Fibroblast of skin of left quadriceps (primary cell): ENCODE results near the gene LDB2.

Source experiments
- DNase-seq, 2 experiments: peaks; one replicate each; pipeline ENCODE4 v3.0.0-alpha.2; 2013; ENCODE audit warnings: low read depth in 2 of 2

The LDB2 gene

DNA sequence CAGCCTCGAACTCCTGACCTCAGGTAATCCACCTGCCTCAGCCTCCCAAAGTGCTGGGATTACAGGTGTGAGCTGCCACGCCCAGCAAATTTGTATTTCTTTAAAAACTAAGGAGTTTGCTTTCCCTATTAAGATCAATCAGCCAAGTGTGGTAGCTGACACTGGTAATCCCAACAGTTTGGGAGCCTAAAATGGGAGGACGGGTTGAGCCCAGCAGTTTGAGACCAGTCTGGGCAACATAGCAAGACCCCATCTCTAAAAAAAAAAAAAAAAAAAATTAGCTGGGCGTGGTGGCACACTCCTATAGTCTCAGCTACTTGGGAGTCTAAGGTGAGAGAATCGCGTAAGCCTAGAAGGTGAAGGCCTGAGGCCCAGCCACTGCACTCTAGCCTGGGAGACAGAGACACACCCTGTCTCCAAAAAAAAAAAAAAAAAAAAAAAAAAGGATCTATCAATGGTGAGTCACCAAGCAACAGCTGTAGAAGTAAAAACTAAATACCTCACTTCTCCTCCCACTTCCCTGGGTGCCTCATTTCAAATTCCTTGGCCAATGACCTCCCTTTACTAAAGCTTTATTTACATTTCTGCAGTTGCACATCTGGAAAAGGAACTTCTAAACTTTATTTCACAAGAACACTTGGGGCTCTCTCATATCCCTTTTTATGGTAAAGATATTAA, 54.5 kb downstream of the LDB2 start:
- peak; percentile 77 to 82 for DNase-seq

DNA sequence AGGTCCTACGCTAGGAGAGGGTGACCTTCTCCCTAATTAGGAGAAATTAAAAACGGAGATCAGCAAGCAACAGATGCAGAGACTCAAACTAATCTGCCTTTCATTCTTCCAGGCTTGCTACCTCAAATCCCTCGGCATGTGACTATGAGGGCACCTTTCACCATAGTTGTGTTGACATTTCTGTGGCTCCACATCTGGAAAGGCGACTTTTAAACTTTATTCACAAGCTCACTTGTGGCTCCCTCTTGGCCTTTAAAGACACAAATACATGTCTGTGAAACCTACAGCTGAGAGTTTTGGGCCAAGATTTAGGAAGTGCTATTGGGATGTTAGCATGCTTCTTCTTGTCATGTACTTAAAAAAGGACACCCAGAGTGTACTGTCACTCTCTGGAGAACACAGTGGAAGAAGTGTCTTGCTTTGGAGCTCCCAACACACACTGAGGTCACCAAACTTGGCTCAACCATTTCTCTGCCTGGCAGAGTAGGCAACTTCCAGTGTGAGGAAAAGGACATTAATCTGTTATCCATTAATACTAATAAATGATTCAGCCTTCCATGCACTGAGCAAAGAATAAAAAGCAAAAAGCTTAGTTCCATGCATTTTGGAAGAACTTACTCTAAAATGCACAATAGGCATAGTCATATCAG, 60.1 kb downstream of the LDB2 start:
- DNase-seq, result no peak

- no peak for DNase-seq
These were observed 61.0 kb downstream of the LDB2 start for GRCh38 chr4:16837475-16837874.

DNA sequence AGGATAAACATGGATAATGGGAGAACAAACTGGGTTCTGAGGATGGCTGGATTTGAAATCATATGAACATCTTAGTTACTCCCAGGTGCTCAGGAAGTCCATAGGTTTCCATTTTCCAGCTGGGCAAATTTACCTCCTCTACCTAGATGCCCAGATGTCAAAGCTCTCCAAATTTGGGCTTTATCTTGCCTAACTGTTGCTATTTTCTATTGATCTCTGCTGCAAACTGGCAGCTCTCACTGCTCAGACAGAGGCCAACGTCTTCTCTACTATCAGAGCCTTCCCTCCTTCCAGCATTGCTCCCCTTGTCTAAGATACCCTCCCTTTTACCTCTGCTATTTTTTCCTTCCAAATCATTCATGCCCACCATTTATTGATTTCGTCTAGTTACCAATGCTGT, 62.1 kb downstream of the LDB2 start:
- no peak for DNase-seq

DNA sequence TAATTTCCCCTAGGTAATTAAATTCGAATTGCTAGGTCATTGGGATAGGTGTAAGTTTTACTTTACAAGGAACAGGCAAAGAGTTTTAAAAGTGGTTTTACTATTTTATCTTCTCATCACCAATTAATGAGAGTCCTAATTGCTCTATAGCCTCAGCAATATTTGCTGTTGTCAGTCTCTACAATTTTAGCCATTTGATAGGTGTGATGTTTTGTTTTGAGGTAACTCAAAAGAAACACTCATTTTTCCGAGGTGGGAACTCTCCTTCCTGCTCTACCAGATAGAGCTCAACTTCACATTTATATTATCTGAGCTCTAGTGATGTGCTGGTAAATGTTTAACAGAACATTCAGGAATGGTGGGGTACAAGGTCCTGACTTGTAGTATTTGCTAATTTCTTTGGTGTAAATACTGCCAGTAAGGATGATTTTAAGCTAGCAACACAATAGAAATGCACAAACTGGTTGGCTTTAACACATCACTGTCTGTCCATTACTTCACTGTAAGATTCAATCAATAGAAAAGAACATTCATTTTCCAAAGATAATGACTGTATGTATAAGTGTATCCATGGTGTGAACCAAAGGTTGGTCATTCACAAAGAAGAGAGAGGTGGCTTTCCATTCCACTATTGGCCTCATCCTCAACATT, 62.7 kb downstream of the LDB2 start:
- no peak for DNase-seq

GRCh38 chr4:16834814-16835213, 63.6 kb downstream of the LDB2 start:
- DNase-seq, result no peak

- DNase-seq, result no peak
These were observed 64.7 kb downstream of the LDB2 start for GRCh38 chr4:16833722-16834121.

GRCh38 chr4:16830081-16830480, 68.4 kb downstream of the LDB2 start:
- DNase-seq, result no peak

- DNase-seq, result no peak
These were observed 70.4 kb downstream of the LDB2 start for GRCh38 chr4:16827794-16828724.

DNA sequence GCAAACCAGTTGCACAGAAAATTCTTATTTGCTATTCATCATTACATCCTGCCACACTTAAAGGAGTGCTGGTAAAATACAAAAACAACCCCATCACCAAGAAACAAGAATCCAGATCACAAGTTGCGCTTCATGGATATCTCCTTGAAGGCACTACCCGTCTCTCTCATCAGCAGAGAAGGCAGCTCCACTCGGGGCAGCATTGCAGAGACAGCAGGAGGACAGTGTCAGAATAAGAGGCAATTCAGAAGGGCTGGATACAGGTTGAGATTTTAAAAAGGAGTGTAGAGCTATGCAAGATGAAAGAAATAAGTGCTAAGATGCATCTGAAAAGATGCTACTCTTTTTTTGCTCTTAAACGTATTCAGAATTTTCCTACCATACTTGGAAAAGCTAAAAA, 71.4 kb downstream of the LDB2 start:
- no peak for DNase-seq

GRCh38 chr4:16826406-16826910, 72.0 kb downstream of the LDB2 start:
- no peak for DNase-seq

- DNase-seq, result no peak
These were observed 74.1 kb downstream of the LDB2 start for GRCh38 chr4:16824278-16824806.

DNA sequence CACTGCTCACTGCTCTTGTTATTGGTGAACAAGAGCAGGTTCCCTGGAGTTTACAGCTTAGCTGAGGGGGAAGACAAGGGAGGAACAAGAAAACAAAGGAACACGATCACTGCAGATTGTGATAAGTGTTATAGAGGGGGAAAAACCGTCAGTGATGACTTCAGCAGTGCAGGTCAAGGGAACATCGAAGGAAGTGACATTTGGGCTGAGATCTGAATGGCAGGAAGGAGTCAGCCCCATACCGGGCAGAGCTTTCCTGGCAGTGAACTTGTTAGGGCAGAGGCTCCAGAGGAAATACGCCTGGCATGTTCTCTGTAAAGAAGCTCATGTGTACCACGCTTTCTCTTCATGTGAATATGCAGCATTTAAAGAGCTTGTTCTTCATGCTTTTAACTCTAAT, 78.1 kb downstream of the LDB2 start:
- no peak for DNase-seq

DNA sequence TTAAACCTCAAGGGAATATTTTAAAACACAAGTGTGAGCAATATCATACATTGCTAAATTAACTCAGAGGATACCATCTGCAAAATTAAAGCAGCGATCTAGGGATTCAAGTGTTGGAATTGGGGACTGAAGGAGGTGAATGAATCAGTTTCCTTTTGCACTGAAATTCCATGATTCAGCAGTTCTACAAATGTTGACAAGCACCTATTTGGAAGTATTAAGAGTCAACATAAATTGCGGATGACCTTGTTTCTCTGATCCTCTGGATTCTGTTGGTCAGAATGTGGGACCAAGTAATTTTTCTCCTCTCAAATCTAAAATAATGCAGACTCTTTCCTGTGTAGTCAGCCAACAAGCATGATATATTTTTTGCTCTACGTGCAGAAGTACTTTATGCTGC, 78.8 kb downstream of the LDB2 start:
- no peak for DNase-seq

- no peak for DNase-seq
These were observed 80.4 kb downstream of the LDB2 start for GRCh38 chr4:16818005-16818404.

DNA sequence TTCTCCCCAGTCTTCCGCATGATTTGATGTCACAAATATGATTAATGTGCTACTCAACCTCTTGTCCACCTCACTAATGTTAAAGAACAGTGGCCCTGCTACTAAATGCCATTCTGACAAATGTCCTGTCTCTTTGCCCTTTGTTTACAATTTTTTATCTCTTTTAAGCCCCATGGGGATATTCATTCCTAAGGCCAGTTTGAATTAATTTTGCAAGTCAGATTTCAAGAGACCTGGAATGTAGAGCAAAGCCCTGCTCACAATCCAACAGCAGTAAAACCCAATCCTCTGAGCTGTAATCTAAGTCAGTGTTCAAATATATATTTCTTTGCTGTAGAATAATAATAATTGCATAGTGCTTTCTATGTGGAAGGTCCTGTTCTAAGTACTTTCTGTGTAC, 81.2 kb downstream of the LDB2 start:
- DNase-seq, result no peak

DNA sequence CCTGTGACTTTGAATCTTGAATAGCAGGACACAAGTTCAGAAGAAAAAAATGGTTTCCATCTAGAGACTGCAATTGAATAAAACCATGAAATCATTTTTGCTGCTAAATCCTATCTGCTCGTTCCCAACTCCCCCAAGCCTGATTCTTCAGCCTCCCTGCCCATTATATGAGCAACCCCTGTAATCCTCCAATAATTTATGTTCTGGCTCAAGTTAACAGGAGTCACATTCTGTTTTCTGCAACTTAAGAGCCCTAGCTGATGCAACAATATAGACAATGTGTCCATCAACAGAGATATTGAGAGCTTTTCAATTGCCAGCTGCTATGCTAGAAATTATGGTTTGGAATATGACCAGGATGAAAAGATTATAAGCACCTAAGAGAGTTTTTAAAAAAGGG, 84.1 kb downstream of the LDB2 start:
- DNase-seq, result peak in 1 of 2 experiments; percentile 5

DNA sequence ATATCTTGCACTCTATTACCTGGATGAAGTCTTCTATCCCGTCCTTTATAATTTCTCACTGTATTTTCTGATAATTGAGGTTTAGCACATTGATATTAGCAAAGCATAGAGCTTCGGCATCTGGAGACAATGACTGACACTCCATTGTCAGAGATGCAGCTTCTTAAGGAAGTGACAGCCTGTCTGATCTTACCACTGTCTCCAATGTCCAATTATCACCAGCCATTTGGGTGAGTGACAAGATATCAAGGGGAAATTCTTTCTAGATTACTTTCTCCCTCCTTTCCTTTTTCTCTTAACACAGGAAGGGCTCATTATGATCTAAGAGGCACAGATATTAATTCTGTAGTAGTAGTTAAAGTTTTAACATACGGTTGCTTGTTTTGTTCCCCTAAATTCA, 86.4 kb downstream of the LDB2 start:
- DNase-seq, result no peak

- DNase-seq, result no peak
These were observed 88.5 kb downstream of the LDB2 start for GRCh38 chr4:16809943-16810342.

DNA sequence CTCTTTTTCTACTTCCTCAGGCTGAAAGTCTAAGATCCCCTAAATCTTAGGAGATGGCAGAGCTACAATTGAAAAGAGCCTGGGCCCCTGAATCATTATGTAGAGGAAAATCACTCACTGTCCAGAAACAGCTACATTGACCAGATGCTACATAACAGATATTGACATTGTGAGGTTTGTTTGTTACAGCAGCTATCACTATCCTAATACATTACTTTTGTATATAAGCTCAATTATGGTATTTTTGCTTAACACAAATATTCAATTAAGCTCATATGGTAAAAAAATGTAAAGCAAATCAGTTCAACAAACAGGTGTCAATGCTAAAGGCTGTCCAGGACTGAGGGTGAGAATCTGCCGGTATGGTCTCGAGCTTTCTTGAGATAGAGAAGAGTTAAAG, 89.4 kb downstream of the LDB2 start:
- DNase-seq, result no peak

DNA sequence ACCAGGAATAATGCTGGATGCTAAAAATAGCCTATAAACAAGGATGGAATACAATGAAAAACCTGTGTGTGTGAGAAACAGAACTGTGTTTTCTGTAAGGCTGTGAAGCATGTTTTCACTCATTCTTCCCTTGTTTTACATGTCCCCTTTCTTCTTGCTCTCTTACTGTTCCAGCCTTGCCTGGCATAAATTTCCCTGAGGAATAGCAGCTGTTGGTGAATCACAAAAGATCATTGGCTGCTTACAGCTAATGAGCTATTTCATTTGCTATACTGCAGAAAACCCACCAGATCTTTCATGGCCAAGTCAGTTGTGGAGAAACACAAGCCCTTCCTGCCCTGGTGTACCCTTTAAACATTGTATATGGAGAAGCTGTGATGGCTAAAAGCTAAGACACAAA, 91.1 kb downstream of the LDB2 start:
- DNase-seq, result no peak

GRCh38 chr4:16804581-16804980, 93.9 kb downstream of the LDB2 start:
- no peak for DNase-seq
